A549 (cell line): ENCODE measurements around the gene IGF1R.

ENCODE experiments used
- NR3C1 ChIP-seq: fragments of >200 bp; sonication (Bioruptor Twin); formaldehyde crosslinking; IDR thresholded peaks from 3 replicates; pipeline ENCODE4 v1.6.1; 2017
- POLR2A ChIP-seq: IDR thresholded peaks from 2 replicates; pipeline ENCODE4 v1.6.1; 2012; ENCODE audit warnings: mild to moderate bottlenecking, low read length
- TF ChIP-seq, protein P1 (sequence below): fragments of >200 bp; sonication (Bioruptor Twin); formaldehyde crosslinking; IDR thresholded peaks from 3 replicates; pipeline ENCODE4 v1.5.1; 2016

DNA sequence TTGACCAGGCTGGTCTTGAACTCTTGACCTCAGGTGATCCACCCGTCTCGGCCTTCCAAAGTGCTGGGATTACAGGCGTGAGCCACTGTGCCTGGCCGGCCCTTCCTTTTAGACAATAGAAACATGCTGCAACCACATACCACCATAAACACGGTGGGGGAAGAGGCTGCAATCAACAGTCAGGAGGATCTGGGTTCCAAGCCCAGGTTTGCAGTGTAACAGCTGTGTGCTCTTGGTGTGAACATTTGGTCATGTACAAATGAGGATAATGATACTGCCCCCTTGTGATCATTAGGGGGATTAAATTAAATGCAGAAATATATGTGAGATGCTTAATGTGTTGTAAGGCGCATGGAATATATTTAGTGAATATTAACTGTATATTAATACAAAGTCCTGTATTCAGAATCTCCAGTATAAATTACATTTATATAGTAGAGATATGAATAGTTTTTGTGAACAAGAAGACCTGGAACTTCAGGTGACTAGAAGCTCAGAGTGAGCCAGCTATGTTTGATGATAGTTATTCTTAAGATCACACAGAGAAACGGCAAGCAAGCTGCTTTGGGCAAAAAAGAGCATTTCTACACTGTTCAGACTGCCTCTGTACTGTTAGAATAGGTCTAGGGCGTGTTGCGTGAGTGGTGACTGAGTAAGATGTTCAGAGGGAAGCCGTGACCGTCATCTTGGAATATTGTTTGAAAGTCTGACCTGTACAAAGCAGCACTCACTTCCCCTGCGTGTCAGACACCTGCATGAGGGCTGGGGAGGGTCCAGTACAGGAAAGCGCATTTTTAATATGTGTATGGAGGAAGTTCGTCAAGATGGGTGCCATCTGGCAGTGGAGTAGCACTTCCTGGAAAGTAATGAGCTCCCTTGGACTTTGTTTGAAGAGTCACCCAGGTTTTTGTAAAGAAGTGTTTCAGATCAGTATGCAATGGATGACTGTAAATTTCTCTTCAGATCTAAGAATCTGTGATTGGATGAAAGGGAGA lies 233.5 kb downstream of the IGF1R start:
- TF ChIP-seq, protein P1, sequence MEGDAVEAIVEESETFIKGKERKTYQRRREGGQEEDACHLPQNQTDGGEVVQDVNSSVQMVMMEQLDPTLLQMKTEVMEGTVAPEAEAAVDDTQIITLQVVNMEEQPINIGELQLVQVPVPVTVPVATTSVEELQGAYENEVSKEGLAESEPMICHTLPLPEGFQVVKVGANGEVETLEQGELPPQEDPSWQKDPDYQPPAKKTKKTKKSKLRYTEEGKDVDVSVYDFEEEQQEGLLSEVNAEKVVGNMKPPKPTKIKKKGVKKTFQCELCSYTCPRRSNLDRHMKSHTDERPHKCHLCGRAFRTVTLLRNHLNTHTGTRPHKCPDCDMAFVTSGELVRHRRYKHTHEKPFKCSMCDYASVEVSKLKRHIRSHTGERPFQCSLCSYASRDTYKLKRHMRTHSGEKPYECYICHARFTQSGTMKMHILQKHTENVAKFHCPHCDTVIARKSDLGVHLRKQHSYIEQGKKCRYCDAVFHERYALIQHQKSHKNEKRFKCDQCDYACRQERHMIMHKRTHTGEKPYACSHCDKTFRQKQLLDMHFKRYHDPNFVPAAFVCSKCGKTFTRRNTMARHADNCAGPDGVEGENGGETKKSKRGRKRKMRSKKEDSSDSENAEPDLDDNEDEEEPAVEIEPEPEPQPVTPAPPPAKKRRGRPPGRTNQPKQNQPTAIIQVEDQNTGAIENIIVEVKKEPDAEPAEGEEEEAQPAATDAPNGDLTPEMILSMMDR: peak; percentile 57
- TF ChIP-seq POLR2A (no peak), NR3C1 (no peak)
